SH-SY5Y (cell line): ENCODE measurements around the gene SNORC.

Source experiments
- GATA2 ChIP-seq: IDR thresholded peaks from 2 replicates; pipeline ENCODE4 v1.6.1; 2011; ENCODE audit warnings: mild to moderate bottlenecking, low read depth, low read length
- GATA3 ChIP-seq: IDR thresholded peaks from 2 replicates; pipeline ENCODE4 v1.6.1; 2011; ENCODE audit warnings: low read depth, mild to moderate bottlenecking, low read length, moderate library complexity

DNA sequence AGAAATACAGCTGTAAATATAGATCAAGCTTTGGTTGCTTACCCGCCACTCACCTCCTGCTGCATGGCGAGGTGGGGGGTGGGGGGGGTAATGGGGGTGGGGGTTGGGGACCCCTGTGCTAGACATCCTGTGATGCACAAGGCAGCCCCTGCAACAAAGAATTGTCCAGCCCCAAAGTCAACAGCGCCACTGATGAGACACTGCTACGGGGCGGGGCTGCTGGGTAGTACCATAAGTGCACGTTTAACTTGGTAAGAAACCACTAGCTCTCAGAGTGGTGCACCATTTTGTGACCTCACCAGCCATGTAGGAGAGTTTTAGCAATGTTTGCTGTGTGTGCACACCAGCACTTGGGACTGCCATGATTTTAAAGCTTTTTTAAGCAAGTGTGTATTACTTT lies 40.3 kb downstream of the SNORC start:
- no peak for TF ChIP-seq GATA2
- no peak for TF ChIP-seq GATA3
